AG09309 (cell line): ENCODE results near the gene ACOT11.
"Not testable (repeated sequence)": the region's sequence is repeated elsewhere in the genome, so short reads cannot be mapped to it uniquely, and the experiment has no call there.

Experiments used
- DNase-seq: peaks from one replicate; pipeline ENCODE4 v3.0.0-alpha.2; 2010; ENCODE audit warnings: low read depth
- H3K4me3 ChIP-seq: 2 replicates; pipeline ENCODE4 v1.5.1; 2011; ENCODE audit warnings: mild to moderate bottlenecking, low read depth, low read length, moderate library complexity; ENCODE audit not compliant: control insufficient read depth
- TF ChIP-seq, protein P1 (sequence below): IDR thresholded peaks from 2 replicates; pipeline ENCODE4 v1.5.1; 2011; ENCODE audit warnings: mild to moderate bottlenecking, low read depth, low read length, inconsistent platforms; ENCODE audit not compliant: insufficient read depth, control insufficient read depth; ENCODE audit errors: missing control alignments

The ACOT11 gene

DNA sequence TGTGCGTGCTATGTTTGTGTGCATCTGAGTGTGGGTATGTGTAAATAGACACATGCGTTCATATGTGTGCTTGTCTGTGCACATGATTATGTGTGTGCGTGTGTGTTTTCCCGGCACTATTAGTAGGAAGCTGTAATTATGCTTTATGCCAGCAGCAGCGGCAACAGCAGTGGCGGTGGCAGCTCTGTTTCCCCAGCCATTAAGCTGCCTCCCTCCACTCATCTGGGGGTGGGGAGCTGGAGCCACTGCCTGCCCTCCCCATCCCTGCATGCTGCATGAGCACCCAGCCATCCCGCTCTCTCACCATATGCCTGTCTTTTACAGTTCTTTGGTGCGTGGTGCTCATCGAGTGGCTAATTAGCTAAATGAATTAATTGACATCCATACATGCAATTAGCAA is 30.5 kb upstream of the ACOT11 start:
- TF ChIP-seq, protein P1, sequence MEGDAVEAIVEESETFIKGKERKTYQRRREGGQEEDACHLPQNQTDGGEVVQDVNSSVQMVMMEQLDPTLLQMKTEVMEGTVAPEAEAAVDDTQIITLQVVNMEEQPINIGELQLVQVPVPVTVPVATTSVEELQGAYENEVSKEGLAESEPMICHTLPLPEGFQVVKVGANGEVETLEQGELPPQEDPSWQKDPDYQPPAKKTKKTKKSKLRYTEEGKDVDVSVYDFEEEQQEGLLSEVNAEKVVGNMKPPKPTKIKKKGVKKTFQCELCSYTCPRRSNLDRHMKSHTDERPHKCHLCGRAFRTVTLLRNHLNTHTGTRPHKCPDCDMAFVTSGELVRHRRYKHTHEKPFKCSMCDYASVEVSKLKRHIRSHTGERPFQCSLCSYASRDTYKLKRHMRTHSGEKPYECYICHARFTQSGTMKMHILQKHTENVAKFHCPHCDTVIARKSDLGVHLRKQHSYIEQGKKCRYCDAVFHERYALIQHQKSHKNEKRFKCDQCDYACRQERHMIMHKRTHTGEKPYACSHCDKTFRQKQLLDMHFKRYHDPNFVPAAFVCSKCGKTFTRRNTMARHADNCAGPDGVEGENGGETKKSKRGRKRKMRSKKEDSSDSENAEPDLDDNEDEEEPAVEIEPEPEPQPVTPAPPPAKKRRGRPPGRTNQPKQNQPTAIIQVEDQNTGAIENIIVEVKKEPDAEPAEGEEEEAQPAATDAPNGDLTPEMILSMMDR = no peak
- no peak overlapping the region for H3K4me3 ChIP-seq
- DNase-seq = no peak

GRCh38 chr1:54518489-54518888 is 29.5 kb upstream of the ACOT11 start:
- TF ChIP-seq, protein P1 = no peak
- H3K4me3 ChIP-seq = no peak overlapping the region
- no peak for DNase-seq

DNA sequence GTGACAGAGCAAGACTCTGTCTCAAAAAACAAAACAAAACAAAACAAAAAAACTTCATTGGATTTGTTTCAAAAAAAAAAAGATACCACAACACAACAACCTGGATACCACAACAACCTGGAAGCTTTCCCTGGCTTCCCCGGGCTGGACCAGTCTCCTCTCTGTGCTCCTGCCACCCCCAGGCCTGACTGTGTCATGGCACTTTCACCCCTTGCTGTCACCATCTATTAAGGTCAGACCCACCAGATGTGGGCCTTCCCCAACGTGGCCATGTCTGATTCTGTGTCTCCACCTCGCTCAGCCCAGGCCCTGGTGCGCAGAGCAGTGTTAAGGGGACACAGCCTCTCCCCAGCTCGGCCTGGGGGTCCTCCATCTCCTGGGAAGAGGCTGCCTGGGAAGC is 28.3 kb upstream of the ACOT11 start:
- H3K4me3 ChIP-seq = no peak overlapping the region
- no peak for DNase-seq
- TF ChIP-seq, protein P1 = no peak

DNA sequence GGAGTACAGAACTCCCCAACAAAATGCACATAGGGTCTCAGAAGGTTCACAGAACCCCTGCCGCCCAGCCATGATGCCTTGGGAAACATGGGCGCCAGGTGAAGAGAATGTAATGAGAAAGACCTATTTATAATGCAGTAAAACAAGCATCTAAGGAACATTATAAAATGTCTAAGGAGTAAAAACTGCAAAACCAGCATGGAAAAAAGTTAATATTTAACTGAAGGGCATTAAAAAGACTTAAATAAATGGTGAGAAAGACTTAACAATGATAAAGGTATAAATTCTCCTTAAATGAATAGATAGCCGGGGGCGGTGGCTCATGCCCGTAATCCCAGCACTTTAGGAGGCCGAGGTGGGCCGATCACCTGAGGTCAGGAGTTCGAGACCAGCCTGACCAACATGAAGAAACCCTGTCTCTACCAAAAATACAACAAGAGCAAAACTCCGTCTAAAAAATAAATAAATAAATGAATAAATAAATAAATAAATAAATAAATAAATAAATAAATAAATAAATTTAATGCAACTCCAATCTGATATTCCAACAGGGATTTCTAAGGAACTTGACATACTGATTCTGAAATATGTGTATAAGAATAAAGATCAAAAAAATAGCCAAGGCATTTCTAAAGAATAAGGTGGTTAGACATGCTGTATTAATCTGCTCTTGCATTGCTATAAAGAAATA is 27.3 kb upstream of the ACOT11 start:
- TF ChIP-seq, protein P1 = no peak
- no peak overlapping the region for H3K4me3 ChIP-seq
- no peak for DNase-seq

GRCh38 chr1:54526565-54526964 is 21.5 kb upstream of the ACOT11 start:
- not testable (repeated sequence) for DNase-seq, H3K4me3 ChIP-seq

DNA sequence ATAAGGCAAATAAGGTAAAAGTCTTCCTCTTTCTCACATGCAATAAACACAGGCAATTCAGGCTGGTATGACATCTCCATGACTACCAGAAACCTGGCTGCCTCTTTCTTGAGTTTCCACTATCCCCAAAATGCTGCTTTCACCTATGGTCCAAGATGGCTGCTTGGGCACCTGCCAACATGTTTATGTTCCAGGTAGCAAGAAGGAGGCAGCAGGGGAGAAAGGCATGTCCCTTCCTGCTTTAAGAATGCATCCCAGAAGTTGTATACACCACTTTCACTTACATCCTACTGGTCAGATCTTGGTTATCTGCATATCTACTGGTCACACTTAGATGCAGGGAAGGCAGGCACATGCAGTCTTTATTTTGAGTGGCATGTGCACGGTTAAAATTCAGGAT is 19.4 kb upstream of the ACOT11 start:
- TF ChIP-seq, protein P1 = no peak
- no peak for DNase-seq
- H3K4me3 ChIP-seq = no peak overlapping the region

DNA sequence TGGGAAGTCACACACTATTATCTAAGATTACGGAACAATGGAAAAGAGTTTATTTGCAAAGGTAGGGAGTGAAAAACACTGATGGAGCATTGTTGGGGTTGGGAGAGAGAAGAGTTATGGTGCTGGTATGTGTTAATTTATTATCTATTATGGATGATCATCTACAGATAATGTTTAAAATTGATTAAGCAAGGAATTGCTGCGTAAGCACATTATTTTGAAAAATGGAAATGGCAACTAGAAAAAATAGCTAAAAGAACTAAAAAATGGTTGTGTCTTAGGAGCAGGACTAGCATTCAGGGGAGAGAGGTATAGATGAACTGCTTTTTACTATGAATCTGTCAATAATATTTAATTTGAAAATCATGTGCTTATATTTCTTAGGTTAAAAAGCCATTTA is 16.0 kb upstream of the ACOT11 start:
- no peak for DNase-seq
- TF ChIP-seq, protein P1 = no peak
- H3K4me3 ChIP-seq = no peak overlapping the region

DNA sequence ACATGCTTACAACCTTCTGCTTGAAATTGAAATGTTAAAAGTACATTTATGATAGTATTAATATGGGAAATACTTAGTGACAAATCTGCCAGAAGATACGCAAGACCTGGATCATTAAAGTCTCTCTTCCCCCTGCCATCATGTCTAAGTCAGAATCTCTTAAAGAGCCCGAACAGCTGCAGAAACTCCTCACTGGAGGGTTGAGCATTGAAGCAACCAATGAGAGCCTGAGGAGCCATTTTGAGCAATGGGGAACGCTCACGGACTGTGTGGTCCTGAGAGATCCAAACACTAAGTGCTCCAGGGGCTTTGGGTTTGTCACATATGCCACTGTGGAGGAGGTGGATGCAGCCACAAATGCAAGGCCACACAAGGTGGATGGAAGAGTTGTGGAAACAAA is 11.4 kb upstream of the ACOT11 start:
- DNase-seq, H3K4me3 ChIP-seq: not testable (repeated sequence)
